Calu3 (cell line): ENCODE results near the gene RAPGEF4. TPM values are rescaled to one million over a fixed set of nuclear protein-coding genes. Genes with fewer than 3 reads are reported as not detected.

Source experiments
- BruUV-seq: library from RNA; stranded (reverse); fragments of 400-500 nt; replicated peaks from 2 replicates; lab custom pipeline; 2021; lab: Mats Ljungman, UMichigan
- CTCF ChIA-PET: fragments of 300-600 bp; sonication (Branson Sonifier 250); formaldehyde crosslinking; loops from one replicate; lab custom pipeline; 2022; ENCODE audit warnings: antibody characterized with exemption; lab: Charles Lee
- DNase-seq: peaks from one replicate; pipeline ENCODE4 v3.0.0; 2022
- H3K27ac Mint-ChIP-seq: one replicate; pipeline ENCODE4 v1.8.0; 2022; ENCODE audit warnings: mixed read lengths; ENCODE audit not compliant: unreplicated experiment
- H3K27me3 Mint-ChIP-seq: one replicate; pipeline ENCODE4 v1.8.0; 2022; ENCODE audit warnings: mixed read lengths; ENCODE audit not compliant: unreplicated experiment
- H3K36me3 Mint-ChIP-seq: one replicate; pipeline ENCODE4 v1.8.0; 2022; ENCODE audit warnings: mild to moderate bottlenecking, moderate library complexity, mixed read lengths; ENCODE audit not compliant: insufficient read depth, unreplicated experiment
- H3K4me1 Mint-ChIP-seq: one replicate; pipeline ENCODE4 v1.8.0; 2022; ENCODE audit warnings: mild to moderate bottlenecking, low read depth, mixed read lengths; ENCODE audit not compliant: unreplicated experiment
- H3K4me3 Mint-ChIP-seq: one replicate; pipeline ENCODE4 v1.8.0; 2022; ENCODE audit warnings: mild to moderate bottlenecking, low read depth, moderate library complexity, mixed read lengths; ENCODE audit not compliant: unreplicated experiment
- H3K9me3 Mint-ChIP-seq: one replicate; pipeline ENCODE4 v1.8.0; 2022; ENCODE audit warnings: low read depth, mixed read lengths; ENCODE audit not compliant: unreplicated experiment
- intact Hi-C: fragments of 100-400 bp; cut with micrococcal nuclease; formaldehyde crosslinking; loops from one replicate; pipeline ENCODE4 v1.10.0; 2022; ENCODE audit not compliant: unreplicated experiment
- total RNA-seq: library from RNA; stranded (reverse); gene quantifications from 2 replicates; pipeline ENCODE4 v1.2.3, GENCODE V29; 2022
- TF ChIP-seq, protein P1 (sequence below): fragments of 200-600 bp; IDR thresholded peaks from one replicate; pipeline ENCODE4 v1.8.0; 2022; ENCODE audit warnings: antibody characterized with exemption; ENCODE audit not compliant: unreplicated experiment

RAPGEF4 gene
- total RNA-seq, 1 experiment from 2014 or later, result 1.8 TPM

DNA sequence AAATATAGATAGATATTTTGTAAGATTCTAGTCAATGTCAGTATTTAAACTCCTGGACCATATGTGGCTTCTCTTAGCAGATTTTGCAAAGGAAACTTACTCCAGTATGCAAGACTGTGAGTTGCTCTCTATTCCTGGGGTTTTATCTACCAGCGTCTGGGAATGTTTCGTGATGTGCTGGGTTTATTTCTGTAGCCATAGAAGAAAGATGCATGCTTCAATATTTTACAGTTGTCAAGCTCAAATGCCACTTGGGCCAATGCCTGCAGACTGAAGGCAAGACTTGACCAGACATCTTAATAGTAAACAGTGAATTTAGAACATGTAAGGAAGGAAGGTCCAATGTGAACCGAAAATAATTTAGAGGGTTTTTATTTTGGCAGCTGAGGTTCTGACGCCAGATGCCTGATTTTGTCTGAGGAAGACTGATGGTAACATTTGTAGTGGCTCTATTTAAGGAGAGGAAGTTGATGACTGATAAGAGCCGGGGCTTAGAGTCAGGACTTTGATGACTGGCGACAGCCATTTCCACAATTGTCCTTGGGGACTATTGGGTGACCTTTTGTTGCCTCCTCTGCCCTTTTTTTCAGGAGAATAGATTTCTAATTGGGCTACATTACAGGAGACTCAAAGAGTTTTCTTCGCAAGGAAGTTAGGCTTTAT, 154.3 kb downstream of the RAPGEF4 start:
- H3K27me3 Mint-ChIP-seq, result peaks cover 91% of the 10 kb centered on the region
- CTCF ChIA-PET, result no interaction called here
- TF ChIP-seq, protein P1, sequence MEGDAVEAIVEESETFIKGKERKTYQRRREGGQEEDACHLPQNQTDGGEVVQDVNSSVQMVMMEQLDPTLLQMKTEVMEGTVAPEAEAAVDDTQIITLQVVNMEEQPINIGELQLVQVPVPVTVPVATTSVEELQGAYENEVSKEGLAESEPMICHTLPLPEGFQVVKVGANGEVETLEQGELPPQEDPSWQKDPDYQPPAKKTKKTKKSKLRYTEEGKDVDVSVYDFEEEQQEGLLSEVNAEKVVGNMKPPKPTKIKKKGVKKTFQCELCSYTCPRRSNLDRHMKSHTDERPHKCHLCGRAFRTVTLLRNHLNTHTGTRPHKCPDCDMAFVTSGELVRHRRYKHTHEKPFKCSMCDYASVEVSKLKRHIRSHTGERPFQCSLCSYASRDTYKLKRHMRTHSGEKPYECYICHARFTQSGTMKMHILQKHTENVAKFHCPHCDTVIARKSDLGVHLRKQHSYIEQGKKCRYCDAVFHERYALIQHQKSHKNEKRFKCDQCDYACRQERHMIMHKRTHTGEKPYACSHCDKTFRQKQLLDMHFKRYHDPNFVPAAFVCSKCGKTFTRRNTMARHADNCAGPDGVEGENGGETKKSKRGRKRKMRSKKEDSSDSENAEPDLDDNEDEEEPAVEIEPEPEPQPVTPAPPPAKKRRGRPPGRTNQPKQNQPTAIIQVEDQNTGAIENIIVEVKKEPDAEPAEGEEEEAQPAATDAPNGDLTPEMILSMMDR, result no peak
- DNase-seq, result no peak
- no peak overlapping the region for H3K4me3 Mint-ChIP-seq
- no peak overlapping the region for H3K27ac Mint-ChIP-seq
- no TSS peak for BruUV-seq
- H3K36me3 Mint-ChIP-seq, result no peaks in the 10 kb centered on the region
- H3K4me1 Mint-ChIP-seq, result no peaks in the 10 kb centered on the region
- intact Hi-C loops, result no loop called here
- H3K9me3 Mint-ChIP-seq, result no peaks in the 10 kb centered on the region

DNA sequence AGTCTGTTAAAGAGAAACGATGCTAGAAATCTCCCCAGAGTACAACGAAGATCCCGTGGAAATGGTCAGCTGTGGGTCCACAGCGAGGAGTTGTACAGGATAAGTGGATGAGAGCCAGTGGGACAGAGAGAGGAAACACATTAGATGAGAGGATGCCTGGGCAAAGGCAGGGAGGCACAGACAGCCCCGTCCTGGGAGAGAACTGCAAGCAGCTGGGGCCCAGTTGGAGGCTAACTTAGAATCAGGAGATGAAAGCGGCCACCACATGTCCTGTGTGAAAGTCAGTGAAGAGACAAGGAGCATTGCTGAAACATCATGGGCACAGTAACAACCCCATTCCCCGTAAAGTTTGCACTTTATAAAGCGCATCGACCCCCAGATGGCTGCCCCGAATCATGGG, 157.5 kb downstream of the RAPGEF4 start:
- no peak for DNase-seq
- Mint-ChIP-seq H3K9me3 (no peaks in the 10 kb centered on the region), H3K4me3 (no peak overlapping the region), H3K36me3 (no peaks in the 10 kb centered on the region), H3K27me3 (peaks cover 88% of the 10 kb centered on the region), H3K4me1 (no peaks in the 10 kb centered on the region), H3K27ac (no peak overlapping the region)
- TF ChIP-seq, protein P1, result no peak
- no TSS peak for BruUV-seq
- CTCF ChIA-PET, result no interaction called here
- intact Hi-C loops, result no loop called here

DNA sequence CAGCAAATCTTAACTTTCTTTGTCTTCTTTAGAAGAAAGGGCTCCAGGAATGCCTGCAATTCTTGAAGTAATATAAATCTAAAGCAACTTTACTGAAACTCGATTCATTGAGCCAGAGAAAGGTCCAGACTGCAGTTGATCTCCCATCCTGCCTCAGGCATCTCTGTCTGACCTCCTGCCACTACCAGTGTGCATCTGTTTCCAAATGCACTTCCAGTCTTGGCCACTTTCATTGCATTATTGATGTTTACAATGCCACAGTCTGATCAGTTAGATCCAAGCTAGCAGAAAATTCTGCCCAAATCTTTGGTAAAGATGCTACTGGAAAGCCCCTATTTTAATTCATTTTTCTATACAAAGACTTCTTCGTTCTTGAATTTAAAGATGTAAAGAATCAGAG, 158.0 kb downstream of the RAPGEF4 start:
- no peak overlapping the region for H3K27ac Mint-ChIP-seq
- intact Hi-C loops, result no loop called here
- no peak for DNase-seq
- BruUV-seq, result no TSS peak
- no peaks in the 10 kb centered on the region for H3K9me3 Mint-ChIP-seq
- CTCF ChIA-PET, result no interaction called here
- no peaks in the 10 kb centered on the region for H3K4me1 Mint-ChIP-seq
- no peak overlapping the region for H3K4me3 Mint-ChIP-seq
- H3K27me3 Mint-ChIP-seq, result peaks cover 91% of the 10 kb centered on the region
- no peaks in the 10 kb centered on the region for H3K36me3 Mint-ChIP-seq
- TF ChIP-seq, protein P1, result no peak

DNA sequence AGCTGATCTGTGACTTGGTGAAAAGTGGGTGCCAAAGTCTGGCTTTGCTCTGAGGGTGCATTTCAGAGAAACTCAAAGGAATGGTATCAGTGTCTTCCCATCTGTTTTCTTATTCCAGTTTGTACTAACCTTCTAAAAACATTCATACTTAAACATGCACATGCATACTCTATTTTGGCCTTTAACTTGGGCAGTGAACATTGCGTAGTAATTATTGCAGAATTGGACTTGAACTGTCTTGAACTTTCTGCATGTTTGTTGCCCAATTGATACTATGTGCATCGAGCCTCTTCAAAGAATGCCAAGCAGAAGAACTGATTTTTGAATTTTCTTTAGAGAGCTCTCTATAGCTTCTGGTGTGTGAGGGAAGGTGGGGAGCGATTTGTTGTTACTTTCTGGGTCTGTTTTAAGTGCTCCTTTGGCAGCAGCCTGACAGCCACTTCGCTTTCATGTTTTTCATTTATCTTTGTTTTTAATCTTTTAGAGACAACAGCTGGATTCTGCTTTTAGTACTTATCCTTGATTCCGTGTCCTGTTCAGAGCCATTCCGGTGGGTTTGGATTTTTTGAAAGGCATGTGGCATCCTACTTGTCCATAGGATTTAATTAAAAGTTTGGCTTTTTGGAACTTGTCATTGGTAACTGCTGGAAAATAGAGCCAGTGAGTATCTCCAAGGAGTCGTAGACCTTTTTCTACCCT, 159.2 kb downstream of the RAPGEF4 start:
- no peaks in the 10 kb centered on the region for H3K36me3 Mint-ChIP-seq
- CTCF ChIA-PET, result no interaction called here
- H3K4me3 Mint-ChIP-seq, result no peak overlapping the region

More for the DNA sequence above, 159.2 kb downstream of the RAPGEF4 start:
- no TSS peak for BruUV-seq
- DNase-seq, result no peak
- no peak overlapping the region for H3K27ac Mint-ChIP-seq
- H3K27me3 Mint-ChIP-seq, result peaks cover 97% of the 10 kb centered on the region
- intact Hi-C loops, result no loop called here
- H3K9me3 Mint-ChIP-seq, result no peaks in the 10 kb centered on the region
- no peaks in the 10 kb centered on the region for H3K4me1 Mint-ChIP-seq
- TF ChIP-seq, protein P1, result no peak
